GM23338 (cell line): ENCODE results near the gene HCFC2. TPM values are rescaled to one million over a fixed set of nuclear protein-coding genes. Genes with fewer than 3 reads are reported as not detected.

Source experiments
- ATAC-seq: fragments of 200-7000 bp; cut with Tn5 transposase; 3 replicates; pipeline ENCODE4 v1.9.1; 2020
- DNase-seq: peaks from one replicate; pipeline ENCODE4 v3.0.0-alpha.2; 2015; ENCODE audit warnings: low spot score
- H2AFZ ChIP-seq: fragments of 200-600 bp; sonication (generic); 2 replicates; pipeline ENCODE4 v1.8.0; 2016; ENCODE audit warnings: antibody characterized with exemption, mild to moderate bottlenecking, moderate library complexity
- H3F3A ChIP-seq: fragments of 200-600 bp; sonication (generic); replicated peaks from 2 replicates; pipeline ENCODE4 v1.8.0; 2017; ENCODE audit warnings: antibody characterized with exemption, mixed run types, low read depth
- H3K27ac ChIP-seq: fragments of 200-600 bp; sonication (generic); 2 replicates; pipeline ENCODE4 v1.6.1; 2016; ENCODE audit warnings: low read depth
- H3K27me3 ChIP-seq: fragments of 200-600 bp; sonication (generic); 2 replicates; pipeline ENCODE4 v1.8.0; 2016; ENCODE audit warnings: mild to moderate bottlenecking, mixed run types, moderate library complexity; ENCODE audit not compliant: insufficient read depth
- H3K36me3 ChIP-seq: fragments of 200-600 bp; sonication (generic); 2 replicates; pipeline ENCODE4 v1.8.0; 2016; ENCODE audit warnings: mild to moderate bottlenecking; ENCODE audit not compliant: insufficient read depth
- H3K4me1 ChIP-seq: fragments of 200-600 bp; sonication (generic); 2 replicates; pipeline ENCODE4 v1.8.0; 2016; ENCODE audit warnings: mild to moderate bottlenecking, moderate library complexity; ENCODE audit not compliant: insufficient read depth
- H3K4me2 ChIP-seq: fragments of 200-600 bp; sonication (generic); 2 replicates; pipeline ENCODE4 v1.7.1; 2017; ENCODE audit warnings: mixed run types
- H3K4me3 ChIP-seq: fragments of 200-600 bp; sonication (generic); 2 replicates; pipeline ENCODE4 v1.6.1; 2016; ENCODE audit warnings: mixed run types
- H3K79me2 ChIP-seq: fragments of 200-600 bp; sonication (generic); replicated peaks from 2 replicates; pipeline ENCODE4 v1.8.0; 2017; ENCODE audit warnings: mild to moderate bottlenecking; ENCODE audit not compliant: insufficient read depth
- H3K9me2 ChIP-seq: fragments of 200-600 bp; sonication (generic); 2 replicates; pipeline ENCODE4 v1.8.0; 2017; ENCODE audit not compliant: insufficient read depth
- H4K20me1 ChIP-seq: fragments of 200-600 bp; sonication (generic); replicated peaks from 2 replicates; pipeline ENCODE4 v1.8.0; 2017; ENCODE audit warnings: mild to moderate bottlenecking; ENCODE audit not compliant: insufficient read depth
- H3K27ac Mint-ChIP-seq: 2 replicates; pipeline ENCODE4 v1.8.0; 2020; ENCODE audit warnings: inconsistent platforms, mild to moderate bottlenecking, moderate library complexity, mixed read lengths
- H3K27me3 Mint-ChIP-seq: 3 replicates; pipeline ENCODE4 v1.8.0; 2022; ENCODE audit warnings: low read depth, mild to moderate bottlenecking, moderate library complexity, mixed read lengths, inconsistent platforms; ENCODE audit not compliant: insufficient read depth, poor library complexity
- H3K36me3 Mint-ChIP-seq: 3 replicates; pipeline ENCODE4 v1.8.0; 2021; ENCODE audit warnings: low read depth, mild to moderate bottlenecking, inconsistent platforms, moderate library complexity, mixed read lengths
- H3K4me1 Mint-ChIP-seq: 3 replicates; pipeline ENCODE4 v1.8.0; 2020; ENCODE audit warnings: mild to moderate bottlenecking, inconsistent platforms, mixed read lengths
- H3K4me3 Mint-ChIP-seq: 3 replicates; pipeline ENCODE4 v1.8.0; 2021; ENCODE audit warnings: moderate library complexity, mild to moderate bottlenecking, inconsistent platforms, mixed read lengths
- H3K9me3 Mint-ChIP-seq: 3 replicates; pipeline ENCODE4 v1.8.0; 2020; ENCODE audit warnings: moderate library complexity, mild to moderate bottlenecking, inconsistent platforms, mixed read lengths
- CREB1 ChIP-seq: fragments of 250-450 bp; sonication (Bioruptor Pico); IDR thresholded peaks from 2 replicates; pipeline ENCODE4 v1.5.0; 2020; ENCODE audit warnings: low read depth, mild to moderate bottlenecking, moderate library complexity
- EZH2 ChIP-seq: fragments of 200-600 bp; sonication (generic); IDR thresholded peaks from one replicate; pipeline ENCODE4 v1.8.0; 2017; ENCODE audit warnings: antibody characterized with exemption, mild to moderate bottlenecking, low read depth; ENCODE audit not compliant: unreplicated experiment
- EZH2phosphoT487 ChIP-seq: fragments of 200-600 bp; sonication (generic); IDR thresholded peaks from one replicate; pipeline ENCODE4 v1.8.1; 2018; ENCODE audit warnings: antibody characterized with exemption; ENCODE audit not compliant: unreplicated experiment
- JUNB ChIP-seq: IDR thresholded peaks from one replicate; pipeline ENCODE4 v1.6.1; 2016; ENCODE audit warnings: antibody characterized with exemption; ENCODE audit not compliant: unreplicated experiment
- NANOG ChIP-seq: IDR thresholded peaks from 2 replicates; pipeline ENCODE4 v1.6.1; 2016; ENCODE audit warnings: antibody characterized with exemption, borderline replicate concordance
- POLR2AphosphoS5 ChIP-seq: IDR thresholded peaks from 2 replicates; pipeline ENCODE4 v1.6.1; 2016; ENCODE audit warnings: antibody characterized with exemption, low read depth
- ZNF114 ChIP-seq: fragments of 250-450 bp; sonication (Bioruptor Pico); IDR thresholded peaks from 2 replicates; pipeline ENCODE4 v1.5.0; 2020; ENCODE audit warnings: mild to moderate bottlenecking, moderate library complexity
- ZNF331 ChIP-seq: fragments of 250-450 bp; sonication (Bioruptor Pico); IDR thresholded peaks from 2 replicates; pipeline ENCODE4 v1.5.0; 2020; ENCODE audit warnings: low read depth, mild to moderate bottlenecking, moderate library complexity
- polyA plus RNA-seq: library from polyadenylated mRNA; unstranded; fragments of >200 nt; fragmentation: Nextera tagmentation; extraction: Ambion mirVana; gene quantifications from 2 replicates; pipeline ENCODE4 v1.2.1, GENCODE V29; 2016
- total RNA-seq: library from RNA; depleted of rRNA; stranded (reverse); fragments of >200 nt; shearing (Covaris generic); gene quantifications from 2 replicates; pipeline ENCODE4 v1.2.3, GENCODE V29; 2014
- TF ChIP-seq, protein P1 (sequence below): IDR thresholded peaks from one replicate; pipeline ENCODE4 v1.6.1; 2018; ENCODE audit warnings: antibody characterized with exemption; ENCODE audit not compliant: unreplicated experiment
- TF ChIP-seq, protein P2 (sequence below): fragments of 250-450 bp; sonication (Bioruptor Pico); IDR thresholded peaks from 2 replicates; pipeline ENCODE4 v1.5.0; 2020; ENCODE audit warnings: mild to moderate bottlenecking, moderate library complexity
- TF ChIP-seq, protein P3 (sequence below): IDR thresholded peaks from 2 replicates; pipeline ENCODE4 v1.6.1; 2016; ENCODE audit warnings: antibody characterized with exemption

HCFC2 gene
- total and polyA plus RNA-seq, 2 experiments from 2014 or later = 1.9 to 2.5 TPM

DNA sequence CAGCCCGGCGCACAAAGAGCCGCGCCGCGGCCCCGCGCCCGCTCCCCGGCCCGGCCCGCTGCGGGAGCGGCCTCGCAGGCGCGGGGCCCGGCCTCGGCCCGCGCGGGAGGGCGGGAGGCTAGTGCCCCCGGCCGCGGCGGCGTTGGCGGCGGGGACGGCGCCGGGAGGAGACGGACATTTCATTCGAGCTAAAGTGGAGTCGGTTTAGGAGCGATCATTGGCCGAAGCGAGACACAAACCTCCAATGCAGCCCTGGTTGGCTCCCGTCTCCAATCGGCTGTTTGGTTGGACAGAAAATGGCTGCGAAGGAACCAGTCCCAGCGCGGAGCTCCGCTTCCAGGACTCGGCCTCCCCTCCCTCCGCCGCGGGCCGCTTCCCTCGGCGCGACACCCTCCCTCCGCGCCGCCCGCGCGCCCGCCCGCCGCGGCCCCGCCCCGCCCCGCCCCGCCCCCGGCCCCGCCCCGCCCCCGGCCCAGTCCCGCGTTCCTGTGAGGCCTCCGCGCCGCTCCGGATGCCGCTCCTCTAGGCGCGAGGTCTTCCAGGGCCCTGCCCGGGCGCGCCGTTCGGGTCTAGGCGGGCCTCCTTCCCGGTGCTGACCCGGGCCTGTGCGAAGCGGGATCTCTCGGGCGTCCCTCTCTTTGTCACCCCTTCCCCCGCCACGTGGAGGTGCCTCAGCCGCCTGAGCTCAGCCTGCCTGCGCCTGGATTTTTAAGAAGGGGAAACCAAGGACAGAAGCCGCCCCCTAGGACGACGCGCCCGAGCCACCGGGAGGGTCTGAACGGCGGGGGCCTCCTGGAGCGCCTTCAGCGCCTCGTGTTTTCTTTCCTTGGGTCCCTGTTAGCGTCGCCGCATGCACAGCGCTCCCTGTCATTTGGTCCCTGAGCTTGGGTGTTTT, 73.8 kb downstream of the HCFC2 start, which contains the start of gene NFYB (continued):
- TF ChIP-seq, protein P1, sequence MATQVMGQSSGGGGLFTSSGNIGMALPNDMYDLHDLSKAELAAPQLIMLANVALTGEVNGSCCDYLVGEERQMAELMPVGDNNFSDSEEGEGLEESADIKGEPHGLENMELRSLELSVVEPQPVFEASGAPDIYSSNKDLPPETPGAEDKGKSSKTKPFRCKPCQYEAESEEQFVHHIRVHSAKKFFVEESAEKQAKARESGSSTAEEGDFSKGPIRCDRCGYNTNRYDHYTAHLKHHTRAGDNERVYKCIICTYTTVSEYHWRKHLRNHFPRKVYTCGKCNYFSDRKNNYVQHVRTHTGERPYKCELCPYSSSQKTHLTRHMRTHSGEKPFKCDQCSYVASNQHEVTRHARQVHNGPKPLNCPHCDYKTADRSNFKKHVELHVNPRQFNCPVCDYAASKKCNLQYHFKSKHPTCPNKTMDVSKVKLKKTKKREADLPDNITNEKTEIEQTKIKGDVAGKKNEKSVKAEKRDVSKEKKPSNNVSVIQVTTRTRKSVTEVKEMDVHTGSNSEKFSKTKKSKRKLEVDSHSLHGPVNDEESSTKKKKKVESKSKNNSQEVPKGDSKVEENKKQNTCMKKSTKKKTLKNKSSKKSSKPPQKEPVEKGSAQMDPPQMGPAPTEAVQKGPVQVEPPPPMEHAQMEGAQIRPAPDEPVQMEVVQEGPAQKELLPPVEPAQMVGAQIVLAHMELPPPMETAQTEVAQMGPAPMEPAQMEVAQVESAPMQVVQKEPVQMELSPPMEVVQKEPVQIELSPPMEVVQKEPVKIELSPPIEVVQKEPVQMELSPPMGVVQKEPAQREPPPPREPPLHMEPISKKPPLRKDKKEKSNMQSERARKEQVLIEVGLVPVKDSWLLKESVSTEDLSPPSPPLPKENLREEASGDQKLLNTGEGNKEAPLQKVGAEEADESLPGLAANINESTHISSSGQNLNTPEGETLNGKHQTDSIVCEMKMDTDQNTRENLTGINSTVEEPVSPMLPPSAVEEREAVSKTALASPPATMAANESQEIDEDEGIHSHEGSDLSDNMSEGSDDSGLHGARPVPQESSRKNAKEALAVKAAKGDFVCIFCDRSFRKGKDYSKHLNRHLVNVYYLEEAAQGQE = no peak
- TF ChIP-seq JUNB (no peak), POLR2AphosphoS5 (peak; percentile 78), CREB1 (0 out of 2 replicates have a peak, but pooled peaks have one; percentile 15), EZH2 (no peak)

DNA sequence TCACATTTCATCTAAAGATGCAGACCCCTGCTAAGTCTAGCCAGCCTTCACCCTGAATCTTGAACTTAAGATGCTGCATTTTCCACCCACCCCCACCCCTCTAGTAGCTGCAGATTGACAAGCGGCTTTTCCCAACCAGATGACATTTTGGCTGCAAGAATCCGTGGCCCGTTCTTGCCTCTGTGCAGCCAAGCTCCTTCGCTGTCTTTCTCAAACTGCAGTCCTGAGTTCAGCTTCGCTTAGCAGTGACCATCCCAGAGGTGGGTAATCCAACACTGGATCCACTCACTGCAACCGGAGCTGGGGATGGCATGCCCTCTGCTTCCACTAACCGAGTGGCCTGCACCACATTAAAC, 74.4 kb downstream of the HCFC2 start:
- peak overlapping the region; percentile 60 for H3K4me3 ChIP-seq
- Mint-ChIP-seq H3K4me3 (peak overlapping the region; percentile 68), H3K4me1 (peaks cover 26% of the 10 kb centered on the region), H3K9me3 (no peaks in the 10 kb centered on the region), H3K27ac (no peak overlapping the region), H3K36me3 (no peaks in the 10 kb centered on the region), H3K27me3 (no peaks in the 10 kb centered on the region)
- no peaks in the 10 kb centered on the region; the same call in 1 of the 2 replicates for H3K36me3 ChIP-seq
- H2AFZ ChIP-seq = peak overlapping the region; percentile 96; the same call in 1 of the 2 replicates
- peaks cover 22% of the 10 kb centered on the region for H3K4me1 ChIP-seq
- H3K9me2 ChIP-seq = no peaks in the 10 kb centered on the region
- H3K27ac ChIP-seq = peak overlapping the region; percentile 84; the same call in 1 of the 2 replicates
- peak; percentile 28 for ATAC-seq
- no peaks in the 10 kb centered on the region for H4K20me1 ChIP-seq
- peak overlapping the region; percentile 86 for H3K4me2 ChIP-seq
- H3F3A ChIP-seq = peaks cover 7% of the 10 kb centered on the region; the same call in 1 of the 2 replicates
- peak; percentile 39 for DNase-seq
- H3K27me3 ChIP-seq = no peaks in the 10 kb centered on the region
- peaks cover 35% of the 10 kb centered on the region for H3K79me2 ChIP-seq
- TF ChIP-seq, protein P2, sequence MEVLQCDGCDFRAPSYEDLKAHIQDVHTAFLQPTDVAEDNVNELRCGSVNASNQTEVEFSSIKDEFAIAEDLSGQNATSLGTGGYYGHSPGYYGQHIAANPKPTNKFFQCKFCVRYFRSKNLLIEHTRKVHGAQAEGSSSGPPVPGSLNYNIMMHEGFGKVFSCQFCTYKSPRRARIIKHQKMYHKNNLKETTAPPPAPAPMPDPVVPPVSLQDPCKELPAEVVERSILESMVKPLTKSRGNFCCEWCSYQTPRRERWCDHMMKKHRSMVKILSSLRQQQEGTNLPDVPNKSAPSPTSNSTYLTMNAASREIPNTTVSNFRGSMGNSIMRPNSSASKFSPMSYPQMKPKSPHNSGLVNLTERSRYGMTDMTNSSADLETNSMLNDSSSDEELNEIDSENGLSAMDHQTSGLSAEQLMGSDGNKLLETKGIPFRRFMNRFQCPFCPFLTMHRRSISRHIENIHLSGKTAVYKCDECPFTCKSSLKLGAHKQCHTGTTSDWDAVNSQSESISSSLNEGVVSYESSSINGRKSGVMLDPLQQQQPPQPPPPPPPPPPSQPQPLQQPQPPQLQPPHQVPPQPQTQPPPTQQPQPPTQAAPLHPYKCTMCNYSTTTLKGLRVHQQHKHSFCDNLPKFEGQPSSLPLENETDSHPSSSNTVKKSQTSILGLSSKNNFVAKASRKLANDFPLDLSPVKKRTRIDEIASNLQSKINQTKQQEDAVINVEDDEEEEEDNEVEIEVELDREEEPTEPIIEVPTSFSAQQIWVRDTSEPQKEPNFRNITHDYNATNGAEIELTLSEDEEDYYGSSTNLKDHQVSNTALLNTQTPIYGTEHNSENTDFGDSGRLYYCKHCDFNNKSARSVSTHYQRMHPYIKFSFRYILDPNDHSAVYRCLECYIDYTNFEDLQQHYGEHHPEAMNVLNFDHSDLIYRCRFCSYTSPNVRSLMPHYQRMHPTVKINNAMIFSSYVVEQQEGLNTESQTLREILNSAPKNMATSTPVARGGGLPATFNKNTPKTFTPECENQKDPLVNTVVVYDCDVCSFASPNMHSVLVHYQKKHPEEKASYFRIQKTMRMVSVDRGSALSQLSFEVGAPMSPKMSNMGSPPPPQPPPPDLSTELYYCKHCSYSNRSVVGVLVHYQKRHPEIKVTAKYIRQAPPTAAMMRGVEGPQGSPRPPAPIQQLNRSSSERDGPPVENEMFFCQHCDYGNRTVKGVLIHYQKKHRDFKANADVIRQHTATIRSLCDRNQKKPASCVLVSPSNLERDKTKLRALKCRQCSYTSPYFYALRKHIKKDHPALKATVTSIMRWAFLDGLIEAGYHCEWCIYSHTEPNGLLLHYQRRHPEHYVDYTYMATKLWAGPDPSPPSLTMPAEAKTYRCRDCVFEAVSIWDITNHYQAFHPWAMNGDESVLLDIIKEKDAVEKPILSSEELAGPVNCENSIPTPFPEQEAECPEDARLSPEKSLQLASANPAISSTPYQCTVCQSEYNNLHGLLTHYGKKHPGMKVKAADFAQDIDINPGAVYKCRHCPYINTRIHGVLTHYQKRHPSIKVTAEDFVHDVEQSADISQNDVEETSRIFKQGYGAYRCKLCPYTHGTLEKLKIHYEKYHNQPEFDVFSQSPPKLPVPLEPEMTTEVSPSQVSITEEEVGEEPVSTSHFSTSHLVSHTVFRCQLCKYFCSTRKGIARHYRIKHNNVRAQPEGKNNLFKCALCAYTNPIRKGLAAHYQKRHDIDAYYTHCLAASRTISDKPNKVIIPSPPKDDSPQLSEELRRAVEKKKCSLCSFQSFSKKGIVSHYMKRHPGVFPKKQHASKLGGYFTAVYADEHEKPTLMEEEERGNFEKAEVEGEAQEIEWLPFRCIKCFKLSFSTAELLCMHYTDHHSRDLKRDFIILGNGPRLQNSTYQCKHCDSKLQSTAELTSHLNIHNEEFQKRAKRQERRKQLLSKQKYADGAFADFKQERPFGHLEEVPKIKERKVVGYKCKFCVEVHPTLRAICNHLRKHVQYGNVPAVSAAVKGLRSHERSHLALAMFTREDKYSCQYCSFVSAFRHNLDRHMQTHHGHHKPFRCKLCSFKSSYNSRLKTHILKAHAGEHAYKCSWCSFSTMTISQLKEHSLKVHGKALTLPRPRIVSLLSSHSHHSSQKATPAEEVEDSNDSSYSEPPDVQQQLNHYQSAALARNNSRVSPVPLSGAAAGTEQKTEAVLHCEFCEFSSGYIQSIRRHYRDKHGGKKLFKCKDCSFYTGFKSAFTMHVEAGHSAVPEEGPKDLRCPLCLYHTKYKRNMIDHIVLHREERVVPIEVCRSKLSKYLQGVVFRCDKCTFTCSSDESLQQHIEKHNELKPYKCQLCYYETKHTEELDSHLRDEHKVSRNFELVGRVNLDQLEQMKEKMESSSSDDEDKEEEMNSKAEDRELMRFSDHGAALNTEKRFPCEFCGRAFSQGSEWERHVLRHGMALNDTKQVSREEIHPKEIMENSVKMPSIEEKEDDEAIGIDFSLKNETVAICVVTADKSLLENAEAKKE (CRISPR knock-in tag) = no peak
- no peak for TF ChIP-seq JUNB
- TF ChIP-seq ZNF114 = no peak
- TF ChIP-seq NANOG = no peak
- no peak for TF ChIP-seq EZH2phosphoT487
- TF ChIP-seq, protein P3, sequence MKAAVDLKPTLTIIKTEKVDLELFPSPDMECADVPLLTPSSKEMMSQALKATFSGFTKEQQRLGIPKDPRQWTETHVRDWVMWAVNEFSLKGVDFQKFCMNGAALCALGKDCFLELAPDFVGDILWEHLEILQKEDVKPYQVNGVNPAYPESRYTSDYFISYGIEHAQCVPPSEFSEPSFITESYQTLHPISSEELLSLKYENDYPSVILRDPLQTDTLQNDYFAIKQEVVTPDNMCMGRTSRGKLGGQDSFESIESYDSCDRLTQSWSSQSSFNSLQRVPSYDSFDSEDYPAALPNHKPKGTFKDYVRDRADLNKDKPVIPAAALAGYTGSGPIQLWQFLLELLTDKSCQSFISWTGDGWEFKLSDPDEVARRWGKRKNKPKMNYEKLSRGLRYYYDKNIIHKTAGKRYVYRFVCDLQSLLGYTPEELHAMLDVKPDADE = no peak
- no peak for TF ChIP-seq ZNF331 (CRISPR knock-in tag)
